GM21381 (cell line): ENCODE data around the gene MAP7.
"Not testable (repeated sequence)": the region's sequence is repeated elsewhere in the genome, so short reads cannot be mapped to it uniquely, and the experiment has no call there.

ENCODE experiments used
- ATAC-seq: cut with Tn5 transposase; IDR thresholded peaks from one replicate; pipeline ENCODE4 v1.9.1; 2021; ENCODE audit warnings: mild to moderate bottlenecking, moderate library complexity; ENCODE audit not compliant: unreplicated experiment

MAP7 gene

DNA sequence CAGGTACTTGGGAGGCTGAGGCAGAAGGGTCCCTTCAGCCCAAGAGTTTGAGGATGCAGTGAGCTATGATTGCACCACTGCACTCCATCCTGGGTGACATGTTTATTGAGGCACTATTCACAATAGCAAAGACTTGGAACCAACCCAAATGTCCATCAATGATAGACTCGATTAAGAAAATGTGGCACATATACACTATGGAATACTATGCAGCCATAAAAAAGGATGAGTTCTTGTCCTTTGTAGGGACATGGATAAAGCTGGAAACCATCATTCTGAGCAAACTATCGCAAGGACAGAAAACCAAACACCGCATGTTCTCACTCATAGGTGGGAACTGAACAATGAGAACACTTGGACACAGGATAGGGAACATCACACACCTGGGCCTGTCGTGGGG lies 149.0 kb downstream of the MAP7 start:
- ATAC-seq: not testable (repeated sequence)

DNA sequence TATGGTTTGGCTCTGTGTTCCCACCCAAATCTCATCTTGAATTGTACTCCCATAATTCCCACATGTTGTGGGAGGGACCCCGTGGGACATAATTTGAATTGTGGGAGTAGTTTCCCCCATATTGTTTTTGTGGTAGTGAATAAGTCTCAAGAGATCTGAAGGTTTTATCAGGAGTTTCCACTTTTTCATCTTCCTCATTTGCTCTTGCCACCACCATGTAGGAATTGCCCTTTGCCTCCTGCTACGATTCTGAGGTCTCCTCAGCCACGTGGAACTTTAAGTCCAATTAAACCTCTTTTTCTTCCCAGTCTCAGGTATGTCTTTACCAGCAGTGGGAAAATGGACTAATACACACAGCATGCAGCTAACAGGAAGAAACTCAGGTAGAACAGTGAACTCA lies 151.8 kb downstream of the MAP7 start:
- ATAC-seq: no peak

DNA sequence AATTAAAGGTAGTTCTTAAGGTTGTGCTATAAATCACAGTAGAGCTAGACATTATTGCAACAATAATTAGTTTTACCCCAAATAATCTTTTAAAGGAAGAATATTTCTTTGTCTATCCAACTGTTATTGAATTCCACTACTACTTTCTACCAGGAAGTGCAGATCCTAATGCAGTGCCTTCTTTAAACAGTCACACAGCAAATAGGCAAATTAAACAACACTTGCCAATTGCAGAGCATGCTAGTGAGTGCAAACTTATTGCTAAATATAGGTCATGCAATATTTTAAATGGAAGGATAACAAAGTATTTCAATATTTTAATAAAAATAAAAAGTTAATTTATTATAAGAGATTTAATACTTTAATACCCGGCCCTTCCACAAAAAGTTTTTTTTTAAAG lies 153.3 kb downstream of the MAP7 start:
- ATAC-seq: no peak

DNA sequence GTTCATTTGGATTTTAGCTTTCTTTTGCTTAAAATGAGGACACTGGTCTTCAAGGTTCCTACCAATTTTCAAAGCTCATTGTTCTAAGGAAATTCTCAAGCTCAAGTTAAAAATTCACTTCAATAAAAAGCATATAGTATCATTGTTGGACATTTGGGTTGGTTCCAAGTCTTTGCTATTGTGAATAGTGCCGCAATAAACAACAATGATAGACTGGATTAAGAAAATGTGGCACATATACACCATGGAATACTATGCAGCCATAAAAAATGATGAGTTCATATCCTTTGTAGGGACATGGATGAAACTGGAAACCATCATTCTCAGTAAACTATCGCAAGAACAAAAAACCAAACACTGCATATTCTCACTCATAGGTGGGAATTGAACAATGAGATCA lies 159.3 kb downstream of the MAP7 start:
- ATAC-seq: not testable (repeated sequence)

DNA sequence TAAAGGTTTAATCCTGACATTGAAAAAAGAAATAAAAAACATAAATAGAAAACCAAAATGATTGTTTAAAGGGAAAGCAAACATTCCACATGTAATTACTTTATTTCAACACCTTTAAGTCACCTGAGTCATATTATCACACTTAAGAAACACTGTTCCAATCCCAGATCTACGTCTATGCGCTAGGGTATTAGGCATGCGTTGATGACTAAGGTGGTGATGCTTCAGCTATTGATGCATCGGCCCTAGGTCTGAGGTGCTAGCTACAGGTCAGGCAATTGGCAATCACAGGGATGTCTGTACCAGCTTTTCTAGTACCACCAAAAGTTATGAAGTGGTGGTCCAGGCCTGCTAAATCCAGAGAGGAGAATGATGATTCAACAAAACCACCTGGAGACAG lies 162.9 kb downstream of the MAP7 start:
- no peak for ATAC-seq

DNA sequence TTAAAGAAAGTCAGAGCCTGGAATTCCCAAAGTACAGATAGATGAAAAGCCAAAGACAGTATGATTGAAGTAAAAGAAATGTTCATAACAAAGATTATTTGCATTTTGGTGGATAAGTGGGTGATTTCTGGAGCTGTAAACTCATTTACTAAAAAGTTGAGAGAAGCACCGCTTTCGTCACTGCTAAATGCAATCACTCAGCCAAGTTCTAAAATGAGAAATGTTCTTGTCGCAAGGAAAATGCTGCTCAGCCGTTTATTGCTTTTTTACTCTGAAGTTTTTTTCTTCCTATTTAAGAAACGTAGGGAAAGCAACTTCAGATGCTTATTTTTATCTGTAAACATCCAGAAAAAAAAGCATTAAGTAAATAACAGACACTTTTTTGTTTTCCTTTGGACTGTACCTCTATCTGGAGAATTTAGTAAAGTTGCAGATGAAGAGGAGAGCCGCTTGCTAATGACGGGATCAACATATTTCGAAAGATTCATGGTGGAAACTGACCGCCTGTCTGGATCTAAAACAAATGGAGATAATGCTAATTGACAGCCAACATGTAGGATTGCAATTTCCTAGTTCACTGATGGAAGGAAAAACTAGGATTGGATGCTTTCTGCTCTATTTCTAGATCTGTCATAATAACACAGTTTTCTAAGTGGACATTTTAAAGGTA lies 166.8 kb downstream of the MAP7 start:
- no peak for ATAC-seq

DNA sequence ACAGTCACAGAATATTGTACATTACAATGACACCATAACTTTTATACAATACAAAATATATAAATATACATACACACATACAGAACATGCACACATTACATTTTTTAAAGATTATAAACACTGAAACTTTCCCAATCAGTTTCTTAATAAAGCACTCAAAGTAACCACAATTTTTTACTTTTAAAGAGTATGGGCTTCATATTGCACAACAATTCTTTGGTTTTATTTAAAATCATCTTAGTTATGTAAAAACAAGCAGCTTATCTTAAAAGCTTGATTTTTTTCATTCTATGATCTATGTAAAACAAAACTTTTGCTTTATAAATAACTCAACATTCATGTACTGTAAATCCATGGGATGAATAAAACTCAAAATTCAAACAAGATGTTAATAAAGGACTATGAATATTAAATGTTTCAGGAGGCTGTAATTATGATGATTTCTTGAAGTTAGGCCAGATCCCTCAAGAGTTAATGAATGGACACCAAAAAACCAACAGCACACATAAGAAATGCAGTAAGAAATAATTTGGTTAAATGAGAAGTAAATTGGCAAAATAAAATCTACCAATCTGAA lies 167.5 kb downstream of the MAP7 start:
- no peak for ATAC-seq

DNA sequence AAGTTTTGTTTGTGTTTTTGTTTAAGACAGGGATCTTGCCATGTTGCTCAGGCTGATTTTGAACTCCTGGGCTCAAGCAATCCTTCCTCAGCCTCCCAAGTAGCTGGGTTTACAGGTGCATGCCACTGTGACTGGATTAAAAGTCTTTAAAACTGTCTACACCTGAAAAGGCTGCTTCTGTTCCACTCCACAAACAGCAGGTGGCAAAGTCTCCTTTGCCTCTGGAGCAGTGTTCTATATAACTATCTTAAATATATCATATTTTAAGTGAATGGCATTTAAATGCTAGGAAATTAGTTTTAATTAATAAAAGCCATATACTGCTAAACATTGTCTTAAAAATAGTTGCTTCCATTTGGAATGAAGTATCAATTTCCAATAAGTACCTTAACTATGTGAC lies 171.3 kb downstream of the MAP7 start:
- no peak for ATAC-seq

DNA sequence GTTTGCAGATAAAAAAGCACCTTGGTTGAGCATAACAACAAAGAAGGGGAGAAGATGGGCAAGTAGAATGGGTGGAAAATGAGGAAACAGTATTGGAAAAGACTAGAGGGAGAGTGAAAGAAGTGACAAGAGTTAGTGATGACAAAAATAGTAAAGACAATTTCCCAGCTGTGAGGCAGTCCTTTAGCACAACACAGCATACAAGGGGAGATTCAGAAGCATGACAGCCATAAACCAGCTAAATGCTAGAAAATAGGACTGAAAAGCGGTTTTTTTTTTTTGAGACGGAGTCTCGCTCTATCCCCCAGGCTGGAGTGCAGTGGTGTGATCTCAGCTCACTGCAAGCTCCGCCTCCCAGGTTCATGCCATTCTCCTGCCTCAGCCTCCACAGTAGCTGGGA lies 174.4 kb downstream of the MAP7 start:
- not testable (repeated sequence) for ATAC-seq

DNA sequence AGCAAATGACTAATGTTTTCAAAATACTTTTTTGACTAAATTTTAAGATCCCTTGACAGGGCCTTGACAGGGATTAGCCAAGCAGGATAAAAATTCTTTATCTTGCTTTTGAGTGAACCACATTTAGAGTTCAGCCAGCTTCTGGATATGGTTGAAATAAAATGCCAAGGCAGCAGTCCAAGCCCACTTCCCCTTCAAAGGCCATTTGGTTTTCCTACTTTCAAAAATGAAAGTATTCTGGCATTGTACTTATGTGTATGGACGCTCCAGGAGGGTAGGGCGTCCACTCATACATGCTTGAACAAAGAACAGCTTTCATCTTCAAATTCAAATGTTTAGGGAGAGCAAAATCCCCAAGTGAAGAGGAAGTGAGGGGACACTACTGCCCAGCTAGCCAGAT lies 178.3 kb downstream of the MAP7 start:
- ATAC-seq: no peak

DNA sequence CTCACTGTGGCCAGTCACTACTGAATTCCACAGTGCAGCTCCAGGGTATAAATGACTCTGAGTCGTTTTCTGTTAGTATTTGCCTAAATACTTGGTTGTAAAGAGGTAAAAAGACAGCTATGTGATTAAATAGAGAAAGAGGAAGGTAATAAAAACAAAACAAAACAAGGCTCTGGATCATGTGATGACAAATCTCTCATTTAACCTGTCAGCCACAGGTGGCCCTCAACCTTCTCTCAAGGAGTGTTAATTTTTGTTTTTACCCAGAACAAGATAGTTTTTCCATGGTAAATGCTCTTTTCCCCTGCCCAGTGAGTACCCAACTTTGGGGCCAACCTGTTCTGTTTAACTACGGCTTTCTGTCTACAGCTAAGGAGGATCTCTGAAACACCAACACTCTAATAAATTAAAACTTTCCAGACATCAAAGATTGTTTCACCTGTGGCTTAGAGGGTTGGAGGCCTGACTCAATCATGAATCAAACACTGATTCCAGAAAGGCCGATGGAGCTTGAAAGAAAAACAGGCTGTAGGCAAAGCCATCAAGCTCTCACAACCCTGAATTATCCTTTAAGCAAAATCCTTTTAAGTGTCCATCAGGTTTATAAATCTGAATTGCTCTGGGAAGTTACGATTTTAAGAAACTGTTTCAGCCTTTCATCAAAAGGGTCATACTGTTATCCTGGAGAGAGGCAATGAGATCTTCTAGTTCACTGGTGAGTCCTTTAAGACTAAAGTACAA lies 179.1 kb downstream of the MAP7 start:
- no peak for ATAC-seq

DNA sequence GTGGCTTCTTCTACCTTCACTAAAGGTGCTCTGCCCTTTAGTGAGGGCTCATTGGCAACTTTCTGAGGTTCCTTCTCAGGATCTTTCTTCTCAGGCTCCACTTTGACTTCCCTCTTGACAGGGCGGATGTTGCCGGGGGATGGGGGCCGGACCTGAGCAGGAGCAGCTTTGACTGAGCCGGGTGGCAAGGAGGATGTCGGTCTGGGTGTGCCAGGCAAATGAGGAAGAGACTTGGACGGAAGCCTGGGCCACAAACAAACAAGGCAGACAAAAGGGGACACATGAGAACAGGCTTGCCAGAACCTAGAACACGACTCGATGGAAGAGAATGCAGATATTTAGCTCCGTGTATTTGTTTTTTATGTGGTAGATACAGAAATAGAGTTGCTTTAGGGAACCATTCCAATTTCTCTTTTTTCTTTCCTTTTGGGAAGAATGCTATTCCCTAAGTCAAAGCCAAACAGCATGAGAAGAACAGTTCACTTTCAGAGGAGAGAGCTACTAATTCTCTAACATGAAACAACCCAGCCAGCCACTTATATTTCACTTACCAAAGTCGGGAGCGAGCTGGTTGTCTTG lies 184.4 kb downstream of the MAP7 start:
- no peak for ATAC-seq

DNA sequence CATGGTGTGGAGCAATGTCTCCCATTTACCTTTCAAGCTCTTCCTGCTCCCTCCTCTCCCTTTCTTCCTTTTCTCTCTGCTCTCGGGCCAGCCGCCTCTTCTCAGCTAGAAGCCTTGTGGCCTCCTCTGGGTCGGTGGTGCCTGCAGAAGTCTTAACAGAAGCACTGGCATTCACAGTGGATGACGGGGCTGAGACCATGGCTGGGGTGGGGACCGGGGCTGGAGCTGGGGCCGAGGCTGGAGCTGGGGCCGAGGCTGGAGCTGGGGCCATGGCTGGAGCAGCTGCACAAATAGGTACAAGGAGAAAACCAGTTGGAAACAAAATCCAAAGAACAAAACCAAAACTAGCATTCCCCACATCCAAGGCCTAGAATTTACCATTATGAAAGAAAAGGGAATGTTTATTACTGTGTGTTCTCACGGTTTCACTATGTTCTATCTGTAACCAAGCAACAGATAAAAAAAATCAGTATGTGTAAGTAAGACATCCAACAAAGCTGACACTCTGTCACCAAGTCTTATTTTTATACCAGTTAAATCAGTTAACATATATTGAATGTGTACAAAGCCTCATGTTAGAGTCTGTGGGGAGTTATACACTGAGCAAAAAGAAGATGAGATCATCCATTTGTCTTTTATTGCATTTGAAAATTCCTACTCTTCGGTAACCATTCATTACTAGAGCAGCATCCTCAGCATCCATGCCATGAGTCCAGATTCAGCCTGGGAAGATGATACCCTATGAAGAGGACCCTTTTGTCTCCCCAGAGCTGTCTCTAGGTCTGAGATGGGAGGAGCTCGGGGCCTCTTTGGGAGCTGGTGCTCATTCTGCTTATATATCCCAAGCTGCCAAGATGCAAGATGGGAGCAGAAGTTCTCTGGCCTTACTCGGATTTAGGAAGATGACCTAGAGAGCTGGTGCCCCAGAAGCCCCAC lies 187.5 kb downstream of the MAP7 start:
- no peak for ATAC-seq

DNA sequence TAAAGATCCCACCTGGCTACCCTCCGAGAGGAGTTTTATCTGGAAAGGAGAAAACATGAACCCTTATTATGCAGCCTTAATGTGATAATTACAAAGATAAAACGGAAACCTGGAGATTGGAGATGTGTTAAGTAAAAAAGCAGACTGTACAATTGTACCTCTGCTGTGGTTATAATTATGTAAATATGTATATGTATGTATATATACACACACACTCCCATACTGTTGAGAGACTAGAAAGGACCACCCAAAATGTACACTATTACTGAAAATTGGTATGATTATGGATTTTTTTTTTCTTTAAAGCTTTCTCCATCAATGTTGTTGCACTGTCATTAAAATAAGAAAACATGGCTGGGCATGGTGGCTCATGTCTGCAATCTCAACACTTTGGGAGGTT lies 188.4 kb downstream of the MAP7 start:
- no peak for ATAC-seq

DNA sequence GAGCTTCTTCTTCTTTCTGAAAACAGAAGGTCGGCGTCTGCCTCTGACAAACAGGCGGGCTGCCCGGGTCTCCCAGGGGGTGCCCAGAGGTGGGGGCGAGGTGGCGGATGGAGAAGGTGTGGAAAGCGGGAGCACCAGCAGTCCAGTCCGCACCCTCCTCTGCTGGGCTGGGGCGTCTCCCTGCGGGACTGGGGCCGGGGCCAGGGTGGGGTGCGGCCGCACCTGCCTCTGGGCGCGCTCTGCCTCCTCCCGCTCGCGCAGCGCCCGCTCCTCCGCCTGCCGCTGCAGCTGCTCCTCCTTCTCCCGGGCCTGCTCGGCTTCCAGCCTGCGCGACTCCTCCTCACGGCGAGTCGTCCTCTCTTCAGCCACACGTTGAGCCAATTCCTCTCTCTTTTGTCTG lies 189.4 kb downstream of the MAP7 start:
- ATAC-seq: no peak

DNA sequence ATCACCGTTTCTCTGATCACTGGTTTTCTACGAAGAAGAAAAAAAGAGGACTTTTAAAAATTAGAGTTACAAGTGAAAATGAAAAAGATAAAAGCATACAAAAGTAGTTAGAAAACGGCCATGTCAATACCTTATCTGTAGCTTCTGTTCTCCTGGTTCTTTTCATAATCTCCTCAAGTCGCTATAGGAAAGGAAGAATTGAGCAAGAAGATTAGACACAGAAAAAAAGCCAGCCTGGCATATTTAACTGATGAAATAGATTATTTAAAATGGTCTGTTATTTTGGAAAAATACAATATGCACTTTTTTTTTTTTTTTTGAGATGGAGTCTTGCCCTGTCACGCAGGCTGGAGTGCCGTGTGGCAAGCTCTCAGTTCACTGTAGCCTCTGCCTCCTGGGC lies 190.4 kb downstream of the MAP7 start:
- no peak for ATAC-seq

DNA sequence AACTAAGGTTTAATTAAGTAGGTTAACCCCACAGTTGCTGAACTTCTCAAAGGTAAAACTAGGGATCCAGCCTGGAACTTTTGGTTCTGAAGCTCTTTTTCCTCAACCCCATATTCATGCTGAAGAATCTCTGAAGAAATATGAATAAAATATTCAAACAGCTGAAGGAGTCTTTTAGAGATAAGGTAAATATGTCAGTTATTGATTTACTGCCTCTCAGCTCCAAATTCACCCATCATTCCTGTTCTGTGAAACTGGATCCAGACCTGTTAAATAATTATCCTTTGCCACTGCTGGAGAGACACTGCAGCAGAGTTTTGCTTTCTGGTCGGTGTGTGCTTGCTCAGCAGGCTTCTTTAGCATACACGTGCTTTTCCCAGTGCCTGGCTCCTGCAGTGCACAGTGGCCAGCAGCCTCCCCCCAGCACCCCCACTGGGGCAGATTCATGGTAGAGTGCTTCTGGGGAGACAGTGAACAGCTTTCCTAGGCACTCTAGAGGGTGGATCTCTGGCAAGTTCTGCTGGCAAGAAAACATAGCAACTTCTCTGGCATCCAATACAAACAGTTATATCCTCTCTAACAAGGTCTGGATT lies 198.6 kb downstream of the MAP7 start:
- no peak for ATAC-seq

DNA sequence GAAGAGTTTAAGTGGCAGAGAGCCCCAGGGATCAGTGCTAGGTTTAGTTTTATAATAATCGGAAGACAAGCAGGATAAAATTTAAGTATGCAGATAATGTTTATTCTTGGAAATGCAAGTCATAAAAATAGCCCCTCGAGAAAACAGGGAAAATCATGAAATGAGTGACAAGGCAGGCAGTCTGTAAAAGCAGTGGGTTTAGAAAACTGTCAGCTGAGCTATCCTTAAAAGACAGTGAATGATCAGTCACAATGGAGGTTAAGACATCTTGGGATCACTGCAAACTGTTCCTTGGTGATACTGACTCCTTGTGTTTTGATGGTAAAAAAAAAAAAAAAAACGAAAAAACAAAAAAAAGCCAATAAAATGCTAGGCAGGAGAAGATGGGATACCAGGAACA lies 199.3 kb downstream of the MAP7 start:
- no peak for ATAC-seq

DNA sequence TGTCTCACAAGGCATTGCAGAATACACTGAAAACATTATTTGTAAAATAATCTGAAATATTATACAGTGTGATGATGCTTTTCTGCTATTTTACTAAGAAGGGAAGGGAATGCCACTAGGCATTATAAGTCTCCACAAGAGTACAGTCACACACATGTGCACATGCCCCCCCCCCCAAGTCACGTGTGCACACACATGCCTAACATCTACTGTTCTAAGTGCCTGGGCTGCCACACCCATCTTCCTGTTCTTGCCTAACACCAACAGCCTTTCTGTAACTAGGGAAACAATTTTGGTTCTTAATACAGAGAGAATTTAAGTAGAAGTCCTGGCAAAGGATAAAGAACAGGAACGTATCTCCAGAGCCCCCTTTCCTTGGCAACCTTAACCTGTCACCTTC lies 202.4 kb downstream of the MAP7 start:
- no peak for ATAC-seq

DNA sequence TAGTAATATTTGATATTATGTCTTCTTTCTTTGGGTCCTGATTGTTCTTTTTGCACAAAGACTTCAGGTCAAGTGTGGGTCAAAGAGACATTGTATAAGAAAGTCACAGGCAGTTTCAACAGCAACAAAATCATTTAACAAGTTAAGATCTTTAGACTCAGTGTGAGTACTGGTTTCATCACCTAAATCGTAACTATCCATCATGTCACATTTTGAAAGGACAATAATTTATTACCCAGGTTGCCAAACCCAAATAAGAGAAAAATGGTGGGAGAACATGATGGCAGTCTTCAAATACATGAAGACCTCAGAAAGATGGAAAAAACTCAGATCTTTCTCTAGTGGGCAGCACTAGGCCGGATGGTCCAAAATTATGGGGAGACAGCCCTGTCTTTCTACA lies 205.1 kb downstream of the MAP7 start:
- no peak for ATAC-seq

DNA sequence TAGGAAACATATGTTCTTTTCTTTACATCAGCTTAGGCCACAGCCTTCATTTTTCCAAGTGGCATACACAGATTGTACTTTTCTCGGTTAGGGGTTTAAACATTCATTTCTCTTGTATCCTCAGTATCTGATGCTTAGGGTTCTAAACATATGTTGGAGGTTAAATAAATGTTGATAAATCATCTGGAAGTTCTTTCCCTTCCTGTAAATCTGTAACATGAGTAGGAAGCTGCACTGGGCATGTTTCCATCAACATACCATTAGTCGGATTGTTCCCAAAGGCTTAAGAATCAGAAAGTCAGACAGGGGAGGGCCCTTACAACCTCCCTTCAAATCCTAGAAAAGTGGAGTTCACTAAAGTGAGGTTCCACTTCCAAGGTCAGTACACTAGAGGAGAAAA lies 205.8 kb downstream of the MAP7 start:
- no peak for ATAC-seq
